Endothelial cell of umbilical vein (primary cell): ENCODE data around the gene ETS2. TPM values are rescaled to one million over a fixed set of nuclear protein-coding genes. Genes with fewer than 3 reads are reported as not detected.

Experiments used
- BruUV-seq: library from RNA; stranded (reverse); fragments of 400-500 nt; replicated peaks from 2 replicates; lab custom pipeline; 2021; lab: Mats Ljungman, UMichigan
- CTCF ChIA-PET: fragments of 300-600, 350-600 bp; sonication (Branson Sonifier 250); formaldehyde crosslinking; loops from one replicate; lab custom pipeline; 2021; ENCODE audit warnings: antibody characterized with exemption, inconsistent platforms; lab: Charles Lee
- POLR2A ChIA-PET: fragments of 300-600, 350-600 bp; sonication (Branson Sonifier 250); formaldehyde crosslinking; loops from one replicate; lab custom pipeline; 2021; ENCODE audit warnings: antibody characterized with exemption, inconsistent platforms; lab: Charles Lee
- DNase-seq: peaks from one replicate; pipeline ENCODE4 v3.0.0-alpha.2; 2011; ENCODE audit warnings: low read depth, low spot score
- FAIRE-seq: peaks from 2 replicates; lab custom pipeline; 2011; peaks lifted over from hg19 to GRCh38; lab: Jason Lieb, UNC
- H2AFZ ChIP-seq: 2 replicates; pipeline ENCODE4 v1.6.0; 2012; ENCODE audit warnings: low read depth, low read length, control low read depth, inconsistent platforms
- H3K27ac ChIP-seq: 2 replicates; pipeline ENCODE4 v1.5.1; 2011; ENCODE audit warnings: low read depth, mild to moderate bottlenecking, control low read depth, low read length, moderate library complexity; ENCODE audit not compliant: insufficient read depth
- H3K27me3 ChIP-seq, 2 experiments: 2 replicates each; pipeline versions ENCODE4 v1.6.0 to v1.6.1; 2011; ENCODE audit warnings: low read length in 2 of 2, mixed read lengths in 1 of 2; ENCODE audit not compliant: control insufficient read depth in 2 of 2, insufficient read depth in 2 of 2
- H3K36me3 ChIP-seq, 2 experiments: 2 replicates in 1 of 2; 3 replicates in 1 of 2; pipeline ENCODE4 v1.5.1; 2011; ENCODE audit warnings: low read length in 2 of 2, mild to moderate bottlenecking in 1 of 2, moderate library complexity in 1 of 2; ENCODE audit not compliant: control insufficient read depth in 2 of 2, insufficient read depth in 2 of 2; ENCODE audit errors: extremely low read depth in 1 of 2
- H3K4me1 ChIP-seq: 3 replicates; pipeline ENCODE4 v1.5.1; 2011; ENCODE audit warnings: mild to moderate bottlenecking, low read length; ENCODE audit not compliant: control insufficient read depth, insufficient read depth; ENCODE audit errors: extremely low read depth
- H3K4me2 ChIP-seq: 2 replicates; pipeline ENCODE4 v1.6.1; 2011; ENCODE audit warnings: low read length, control low read depth, mixed read lengths; ENCODE audit not compliant: insufficient read depth
- H3K4me3 ChIP-seq, 3 experiments: fragments of 200-600 bp in 1 of 3; sonication (generic), shearing (Covaris generic) in 1 of 3; replicated peaks in 1 of 3; 2 replicates each; pipeline ENCODE4 v1.5.1; 2011 to 2016; ENCODE audit warnings: control low read depth in 3 of 3, low read length in 3 of 3, mild to moderate bottlenecking in 2 of 3, inconsistent platforms in 1 of 3, low read depth in 1 of 3, moderate library complexity in 1 of 3; ENCODE audit not compliant: insufficient read depth in 1 of 3
- H3K79me2 ChIP-seq: 2 replicates; pipeline ENCODE4 v1.6.0; 2012; ENCODE audit warnings: low read length, inconsistent platforms; ENCODE audit not compliant: control insufficient read depth, insufficient read depth
- H3K9ac ChIP-seq: replicated peaks from 2 replicates; pipeline ENCODE3; 2011; ENCODE audit warnings: low read length, control low read depth; ENCODE audit not compliant: insufficient read depth; ENCODE audit errors: extremely low read depth
- H3K9me1 ChIP-seq: replicated peaks from 3 replicates; pipeline ENCODE4 v1.6.0; 2011; ENCODE audit warnings: mild to moderate bottlenecking, low read length; ENCODE audit not compliant: control insufficient read depth, insufficient read depth; ENCODE audit errors: extremely low read depth
- H3K9me3 ChIP-seq: replicated peaks from 2 replicates; pipeline ENCODE4 v1.5.1; 2012; ENCODE audit warnings: low read length, inconsistent platforms; ENCODE audit not compliant: control insufficient read depth, insufficient read depth
- H4K20me1 ChIP-seq: replicated peaks from 2 replicates; pipeline ENCODE3; 2011; ENCODE audit warnings: mild to moderate bottlenecking, low read length; ENCODE audit not compliant: control insufficient read depth, insufficient read depth; ENCODE audit errors: extremely low read depth
- CTCF ChIP-seq, 2 donors: IDR thresholded peaks; 1 replicate in 1 of 2; 2 replicates in 1 of 2; pipeline ENCODE4 v1.5.1; 2011; ENCODE audit warnings: low read length in 2 of 2, mild to moderate bottlenecking in 2 of 2, moderate library complexity in 2 of 2, control low read depth in 1 of 2, inconsistent platforms in 1 of 2, low read depth in 1 of 2; ENCODE audit not compliant: insufficient read depth in 1 of 2; ENCODE audit errors: extremely low read depth in 1 of 2
- EZH2 ChIP-seq: IDR thresholded peaks from 2 replicates; pipeline ENCODE4 v1.6.1; 2012; ENCODE audit warnings: borderline replicate concordance, low read depth, mild to moderate bottlenecking, moderate library complexity, low read length, inconsistent platforms; ENCODE audit not compliant: severe bottlenecking
- FOS ChIP-seq: IDR thresholded peaks from 2 replicates; pipeline ENCODE4 v1.6.1; 2011; ENCODE audit warnings: mild to moderate bottlenecking, low read length, moderate library complexity, borderline replicate concordance; ENCODE audit not compliant: insufficient read depth
- GATA2 ChIP-seq: IDR thresholded peaks from 2 replicates; pipeline ENCODE4 v1.7.0; 2011; ENCODE audit warnings: low read depth, mild to moderate bottlenecking, moderate library complexity, mixed read lengths, low read length; ENCODE audit not compliant: insufficient read length, insufficient read depth
- JUN ChIP-seq: IDR thresholded peaks from 2 replicates; pipeline ENCODE4 v1.6.1; 2011; ENCODE audit warnings: borderline replicate concordance, low read depth; ENCODE audit not compliant: insufficient read length, insufficient read depth
- MAX ChIP-seq: IDR thresholded peaks from 2 replicates; pipeline ENCODE4 v1.6.1; 2011; ENCODE audit not compliant: insufficient read depth, insufficient read length
- MYC ChIP-seq: IDR thresholded peaks from one replicate; pipeline ENCODE4 v1.6.1; 2011; ENCODE audit warnings: mild to moderate bottlenecking, low read depth, low read length
- POLR2A ChIP-seq: IDR thresholded peaks from 2 replicates; pipeline ENCODE4 v1.6.1; 2012; ENCODE audit warnings: low read depth, mild to moderate bottlenecking, control low read depth, low read length
- POLR2AphosphoS5 ChIP-seq: IDR thresholded peaks from 2 replicates; pipeline ENCODE4 v1.6.1; 2012; ENCODE audit warnings: low read depth, mild to moderate bottlenecking, control low read depth, low read length, moderate library complexity; ENCODE audit not compliant: insufficient read depth
- dilution Hi-C: fragments of 300-500 bp; cut with MboI; formaldehyde crosslinking; loops from one replicate; pipeline ENCODE4 v1.15.0; 2019; ENCODE audit warnings: low sequenced_read_pairs; ENCODE audit not compliant: extremely low pct_ligation_motif_present
- intact Hi-C: fragments of 100-400 bp; cut with micrococcal nuclease; formaldehyde crosslinking; loops from one replicate; pipeline ENCODE4 v1.10.0; 2022
- polyA plus RNA-seq, 4 experiments: library from polyadenylated mRNA; depleted of rRNA in 3 of 4; stranded (reverse) in 3 of 4; unstranded in 1 of 4; fragments of >200 nt; gene quantifications; 2 replicates each; pipeline versions ENCODE4 v1.2.1 to v1.2.3, GENCODE V29; 2011 to 2012; ENCODE audit warnings: missing spikeins in 1 of 4
- total RNA-seq: library from RNA; stranded (reverse); gene quantifications from 2 replicates; pipeline ENCODE4 v1.2.3, GENCODE V29; 2021

ETS2 gene
- total and polyA plus RNA-seq, 2 donors (not counting 3 experiments of a cell fraction or from before 2014, with no cell fraction given): 16.3 to 54.5 TPM

GRCh38 chr21:38821248-38821647 lies 15.5 kb downstream of the ETS2 start:
- ChIA-PET POLR2A (no interaction called here), CTCF (no interaction called here)

More at GRCh38 chr21:38821248-38821647, 15.5 kb downstream of the ETS2 start:
- FAIRE-seq: no peak
- no peaks in the 10 kb centered on the region for H3K9me3 ChIP-seq
- no peak overlapping the region for H3K4me2 ChIP-seq
- TF ChIP-seq GATA2: no peak
- TF ChIP-seq FOS: no peak
- TF ChIP-seq POLR2A: no peak
- TF ChIP-seq JUN: no peak
- TF ChIP-seq MAX: no peak
- TF ChIP-seq CTCF (IDR thresholded peaks at IDR 0.05; ENCODE audit: extremely low read depth in 1 of 2, insufficient read depth in 1 of 2, low read depth in 1 of 2, low read length in 2 of 2): no peak
- TF ChIP-seq EZH2: no peak
- TF ChIP-seq POLR2AphosphoS5: no peak
- TF ChIP-seq MYC: no peak
- H3K27me3 ChIP-seq: no peaks in the 10 kb centered on the region
- H3K4me3 ChIP-seq: no peak overlapping the region
- intact Hi-C loops: no loop called here
- no TSS peak for BruUV-seq
- H3K27ac ChIP-seq: no peak overlapping the region
- no peaks in the 10 kb centered on the region for H4K20me1 ChIP-seq
- no peaks in the 10 kb centered on the region for H3K79me2 ChIP-seq
- no peak overlapping the region for H3K9ac ChIP-seq
- peaks cover 60 to 65% of the 10 kb centered on the region in 2 experiments for H3K36me3 ChIP-seq
- H3K4me1 ChIP-seq: peaks cover 22% of the 10 kb centered on the region
- no peaks in the 10 kb centered on the region for H3K9me1 ChIP-seq
- dilution Hi-C loops: no loop called here
- no peak for DNase-seq
- H2AFZ ChIP-seq: no peak overlapping the region
